Cardiac muscle cell (in vitro differentiated cells and primary cell): ENCODE data around the gene CLASP1. TPM values are rescaled to one million over a fixed set of nuclear protein-coding genes. Genes with fewer than 3 reads are reported as not detected.
"Not testable (repeated sequence)": the region's sequence is repeated elsewhere in the genome, so short reads cannot be mapped to it uniquely, and the experiment has no call there.

Experiments
- DNase-seq, 2 donors: peaks; one replicate each; pipeline versions ENCODE4 v3.0.0 to v3.0.0-alpha.2; 2010 to 2017; ENCODE audit warnings: low read depth in 1 of 2, low spot score in 1 of 2
- H3K27ac ChIP-seq: fragments of 200-600 bp; sonication (generic); 2 replicates; pipeline ENCODE4 v1.5.1; 2016
- H3K27me3 ChIP-seq: fragments of 200-600 bp; sonication (generic); 2 replicates; pipeline ENCODE4 v1.6.0; 2016; ENCODE audit warnings: control low read depth
- H3K36me3 ChIP-seq: fragments of 200-600 bp; sonication (generic); 2 replicates; pipeline ENCODE4 v1.5.1; 2016; ENCODE audit warnings: control low read depth
- H3K4me1 ChIP-seq: fragments of 200-600 bp; sonication (generic); 2 replicates; pipeline ENCODE4 v1.8.1; 2017; ENCODE audit warnings: low read depth, mild to moderate bottlenecking, mixed run types
- H3K4me3 ChIP-seq: fragments of 200-600 bp; sonication (generic); 2 replicates; pipeline ENCODE4 v1.5.1; 2016; ENCODE audit warnings: mild to moderate bottlenecking
- H3K9me3 ChIP-seq: fragments of 200-600 bp; sonication (generic); 2 replicates; pipeline ENCODE4 v1.5.1; 2017; ENCODE audit warnings: low read depth, mild to moderate bottlenecking, control low read depth
- polyA plus RNA-seq: library from polyadenylated mRNA; unstranded; fragments of >200 nt; fragmentation: Nextera tagmentation; extraction: Ambion mirVana; gene quantifications from 2 replicates; pipeline ENCODE4 v1.2.1, GENCODE V29; 2016
- total RNA-seq: library from RNA; depleted of rRNA; stranded (reverse); fragments of >200 nt; gene quantifications from 2 replicates; pipeline ENCODE4 v1.2.3, GENCODE V29; 2016
- TF ChIP-seq, protein P1 (sequence below): IDR thresholded peaks from 2 replicates; pipeline ENCODE4 v1.5.1; 2012; ENCODE audit warnings: low read depth, mild to moderate bottlenecking, low read length

Gene CLASP1
- total and polyA plus RNA-seq, 2 experiments from 2014 or later: 24.8 to 53.0 TPM

DNA sequence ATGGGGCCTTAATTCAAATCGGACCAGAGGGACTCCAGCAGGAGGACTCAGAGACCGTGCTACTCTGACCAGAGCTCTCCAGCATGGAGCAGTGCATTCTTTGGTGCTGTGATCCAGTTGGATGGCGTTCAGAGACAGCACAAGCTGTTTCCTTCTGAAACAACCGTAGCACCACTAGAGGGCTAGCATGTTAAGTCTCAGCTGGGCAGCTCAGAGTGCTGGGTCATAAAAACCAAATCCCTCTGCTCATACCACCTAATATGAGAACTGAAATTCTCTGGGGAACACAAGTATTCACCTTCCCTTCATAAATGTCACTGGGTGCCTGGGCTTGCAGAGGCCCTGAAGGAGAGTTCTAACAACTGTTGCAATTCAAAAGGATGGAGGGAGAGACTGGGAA, 266.5 kb downstream of the CLASP1 start:
- TF ChIP-seq, protein P1, sequence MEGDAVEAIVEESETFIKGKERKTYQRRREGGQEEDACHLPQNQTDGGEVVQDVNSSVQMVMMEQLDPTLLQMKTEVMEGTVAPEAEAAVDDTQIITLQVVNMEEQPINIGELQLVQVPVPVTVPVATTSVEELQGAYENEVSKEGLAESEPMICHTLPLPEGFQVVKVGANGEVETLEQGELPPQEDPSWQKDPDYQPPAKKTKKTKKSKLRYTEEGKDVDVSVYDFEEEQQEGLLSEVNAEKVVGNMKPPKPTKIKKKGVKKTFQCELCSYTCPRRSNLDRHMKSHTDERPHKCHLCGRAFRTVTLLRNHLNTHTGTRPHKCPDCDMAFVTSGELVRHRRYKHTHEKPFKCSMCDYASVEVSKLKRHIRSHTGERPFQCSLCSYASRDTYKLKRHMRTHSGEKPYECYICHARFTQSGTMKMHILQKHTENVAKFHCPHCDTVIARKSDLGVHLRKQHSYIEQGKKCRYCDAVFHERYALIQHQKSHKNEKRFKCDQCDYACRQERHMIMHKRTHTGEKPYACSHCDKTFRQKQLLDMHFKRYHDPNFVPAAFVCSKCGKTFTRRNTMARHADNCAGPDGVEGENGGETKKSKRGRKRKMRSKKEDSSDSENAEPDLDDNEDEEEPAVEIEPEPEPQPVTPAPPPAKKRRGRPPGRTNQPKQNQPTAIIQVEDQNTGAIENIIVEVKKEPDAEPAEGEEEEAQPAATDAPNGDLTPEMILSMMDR: peak; percentile 10
- peaks cover 52% of the 10 kb centered on the region for H3K36me3 ChIP-seq
- no peak overlapping the region for H3K27ac ChIP-seq
- H3K9me3 ChIP-seq: no peaks in the 10 kb centered on the region
- no peaks in the 10 kb centered on the region for H3K27me3 ChIP-seq
- DNase-seq: no peak
- no peak overlapping the region for H3K4me3 ChIP-seq
- no peaks in the 10 kb centered on the region for H3K4me1 ChIP-seq

DNA sequence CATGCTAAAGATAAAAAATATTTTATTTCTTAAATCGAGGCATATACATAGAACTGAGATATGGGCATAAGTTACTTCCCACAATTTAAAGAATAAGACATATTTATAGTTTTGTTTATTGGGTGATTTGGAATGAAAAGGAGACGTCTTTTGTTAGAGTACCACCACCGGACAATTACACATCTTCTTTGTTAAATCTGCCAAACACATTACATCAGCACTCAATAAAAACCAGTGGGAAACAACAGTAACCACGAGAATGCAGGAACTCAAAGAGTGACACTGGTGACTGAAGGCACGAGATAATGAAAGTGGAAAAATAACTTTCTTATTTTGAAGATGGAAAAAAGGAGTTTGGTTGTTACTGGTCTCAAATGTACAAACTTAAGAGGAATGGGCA, 271.6 kb downstream of the CLASP1 start:
- peaks cover 31% of the 10 kb centered on the region for H3K36me3 ChIP-seq
- no peaks in the 10 kb centered on the region for H3K9me3 ChIP-seq
- DNase-seq: no peak
- H3K27ac ChIP-seq: no peak overlapping the region
- H3K27me3 ChIP-seq: no peaks in the 10 kb centered on the region
- H3K4me1 ChIP-seq: no peaks in the 10 kb centered on the region
- TF ChIP-seq, protein P1: no peak
- no peak overlapping the region for H3K4me3 ChIP-seq

DNA sequence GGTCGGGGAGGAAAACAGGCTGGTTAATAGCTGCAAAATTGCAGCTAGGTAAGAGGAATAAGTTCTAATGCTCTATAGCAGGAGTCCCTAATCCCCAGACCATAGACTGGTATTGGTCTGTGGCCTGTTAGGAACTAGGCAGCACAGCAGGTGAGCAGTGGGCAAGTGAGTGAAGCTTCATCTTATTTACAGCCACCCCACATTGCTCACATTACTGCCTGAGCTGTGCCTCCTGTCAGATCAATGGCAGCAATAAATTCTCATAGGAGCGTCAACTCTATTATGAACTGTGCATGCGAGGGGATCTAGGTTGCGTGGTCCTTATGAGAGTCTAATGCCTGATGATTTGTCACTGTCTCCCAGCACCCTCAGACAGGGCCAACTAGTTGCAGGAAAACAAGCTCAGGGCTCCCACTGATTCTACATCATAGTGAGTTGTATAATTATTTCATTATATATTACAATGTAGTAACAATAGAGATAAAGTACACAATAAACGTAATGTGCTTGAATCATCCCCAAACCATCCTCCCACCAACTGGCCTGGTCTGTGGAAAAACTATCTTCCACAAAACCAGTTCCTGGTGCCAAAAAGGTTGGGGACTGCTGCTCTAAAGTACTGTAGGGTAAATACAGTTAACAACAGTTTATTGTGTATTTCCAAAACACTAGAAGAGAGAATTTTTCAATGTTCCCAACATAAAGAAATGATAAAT, 272.6 kb downstream of the CLASP1 start:
- Histone ChIP-seq H3K27me3 (no peaks in the 10 kb centered on the region), H3K9me3 (no peaks in the 10 kb centered on the region), H3K27ac (no peak overlapping the region), H3K36me3 (peaks cover 27% of the 10 kb centered on the region), H3K4me1 (peaks cover 6% of the 10 kb centered on the region), H3K4me3 (no peak overlapping the region)
- TF ChIP-seq, protein P1: no peak
- DNase-seq: peak in 1 of 2 donors; percentile 48

DNA sequence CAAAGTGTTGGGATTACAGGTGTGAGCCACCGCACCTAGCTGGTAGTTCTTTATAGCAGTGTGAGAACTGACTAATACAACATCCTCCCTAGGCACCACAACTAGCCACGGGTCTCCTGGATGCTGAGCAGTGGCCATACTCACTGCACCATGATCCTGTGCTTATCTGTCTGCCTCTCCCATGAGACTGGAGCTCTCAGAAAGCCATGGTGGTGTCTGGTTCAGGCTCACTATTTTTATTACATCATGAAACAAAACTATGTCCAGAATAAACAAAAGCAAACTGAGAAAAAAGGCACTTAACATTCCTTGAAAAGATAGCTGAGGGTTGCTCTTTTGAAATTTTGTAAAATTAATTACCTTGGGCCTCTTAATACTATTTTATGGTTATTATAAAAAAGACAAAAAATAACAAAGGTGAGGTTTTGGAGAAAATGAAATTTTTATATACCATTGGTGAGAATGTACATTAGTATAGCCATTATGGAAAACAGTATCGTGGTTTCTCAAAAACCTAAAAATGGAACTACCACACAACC, 273.6 kb downstream of the CLASP1 start:
- TF ChIP-seq, protein P1: no peak
- Histone ChIP-seq H3K27ac (no peak overlapping the region), H3K4me1 (peaks cover 6% of the 10 kb centered on the region), H3K36me3 (peaks cover 26% of the 10 kb centered on the region), H3K27me3 (no peaks in the 10 kb centered on the region), H3K9me3 (no peaks in the 10 kb centered on the region), H3K4me3 (no peak overlapping the region)
- DNase-seq: peak in 1 of 2 donors; percentile 16

DNA sequence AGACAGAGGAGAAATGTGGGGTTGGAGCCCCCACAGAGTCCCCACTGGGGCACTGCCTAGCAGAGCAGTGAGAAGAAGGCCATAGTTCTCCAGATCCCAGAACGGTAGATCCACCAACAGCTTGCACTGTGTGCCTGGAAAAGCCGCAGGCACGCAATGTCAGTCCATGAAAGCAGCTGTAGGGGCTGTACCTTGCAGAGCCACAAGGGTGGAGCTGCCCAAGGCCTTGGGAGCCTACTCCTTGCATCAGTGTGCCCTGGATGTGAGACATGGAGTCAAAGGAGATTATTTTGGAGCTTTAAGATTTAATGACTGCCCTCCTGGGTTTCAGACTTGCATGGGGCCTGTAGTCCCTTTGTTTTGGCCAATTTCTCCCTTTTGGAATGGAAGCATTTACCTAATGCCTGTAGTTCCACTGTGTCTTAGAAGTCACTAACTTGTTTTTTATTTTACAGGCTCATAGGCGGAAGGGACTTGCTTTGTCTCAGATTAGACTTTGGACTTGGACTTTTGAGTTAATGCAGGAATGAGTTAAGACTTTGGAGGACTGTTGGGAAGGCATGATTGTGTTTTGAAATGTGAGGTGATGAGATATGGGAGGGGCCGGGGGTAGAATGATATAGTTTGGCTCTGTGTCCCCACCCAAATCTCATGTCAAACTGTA, 274.7 kb downstream of the CLASP1 start:
- not testable (repeated sequence) for H3K27ac ChIP-seq, DNase-seq, H3K4me1 ChIP-seq, H3K9me3 ChIP-seq, H3K4me3 ChIP-seq, H3K27me3 ChIP-seq
- peaks cover 19% of the 10 kb centered on the region for H3K36me3 ChIP-seq
